ENCODE results near the gene NCOR1. TPM values are rescaled to one million over a fixed set of nuclear protein-coding genes. Genes with fewer than 3 reads are reported as not detected.
"Not testable (repeated sequence)": the region's sequence is repeated elsewhere in the genome, so short reads cannot be mapped to it uniquely, and the experiment has no call there.

The NCOR1 gene
- total RNA-seq, 5 donors from 2014 or later (not counting 1 experiment from before 2014, with no cell fraction given), result 134 to 173 (median 152) TPM

- DNase-seq; H3K27me3 Mint-ChIP-seq; POLR2A ChIA-PET; CTCF ChIA-PET; H3K4me3 ChIP-seq (ENCODE audit: control insufficient read depth in 1 of 2, extremely low read depth in 1 of 2, low read length in 1 of 2); H3K27ac Mint-ChIP-seq; H3K27me3 ChIP-seq (replicated peaks in 1 of 2; ENCODE audit: control insufficient read depth in 2 of 2, extremely low read depth in 1 of 2, insufficient read depth in 2 of 2, low read length in 1 of 2); H3K9me3 Mint-ChIP-seq; H3K9me3 ChIP-seq; ATAC-seq (replicated peaks in 1 of 4); H3K4me1 Mint-ChIP-seq; H3K27ac ChIP-seq (ENCODE audit: low read length); H3K4me1 ChIP-seq (ENCODE audit: control insufficient read depth in 1 of 2, extremely low read depth in 1 of 2, insufficient read depth in 2 of 2, low read length in 2 of 2); H3K4me3 Mint-ChIP-seq: not testable (repeated sequence)
- peaks cover 0 to 48% of the 10 kb centered on the region in 2 donors for H3K36me3 ChIP-seq (ENCODE audit: control insufficient read depth in 2 of 2, extremely low read depth in 1 of 2, insufficient read depth in 1 of 2, low read length in 1 of 2)
- H3K36me3 Mint-ChIP-seq, result peaks cover 70% of the 10 kb centered on the region
- no CpG with 5 or more reads among the region's 6 CpGs for WGBS (ENCODE audit: insufficient coverage)
Measured at GRCh38 chr17:16152326-16152725, 63.0 kb downstream of the NCOR1 start.

- Histone ChIP-seq H3K27me3 (replicated peaks in 1 of 2; ENCODE audit: control insufficient read depth in 2 of 2, extremely low read depth in 1 of 2, insufficient read depth in 2 of 2, low read length in 1 of 2) (no peaks in the 10 kb centered on the region), H3K4me1 (ENCODE audit: control insufficient read depth in 1 of 2, extremely low read depth in 1 of 2, insufficient read depth in 2 of 2, low read length in 2 of 2) (no peaks in the 10 kb centered on the region), H3K36me3 (ENCODE audit: control insufficient read depth in 2 of 2, extremely low read depth in 1 of 2, insufficient read depth in 1 of 2, low read length in 1 of 2) (peaks cover 0 to 54% of the 10 kb centered on the region in 2 donors), H3K9me3 (peaks cover 2% of the 10 kb centered on the region), H3K27ac (ENCODE audit: low read length) (no peak overlapping the region), H3K4me3 (ENCODE audit: control insufficient read depth in 1 of 2, extremely low read depth in 1 of 2, low read length in 1 of 2) (no peak overlapping the region)
- ChIA-PET CTCF (no interaction called here), POLR2A (interaction anchor here (0.5 to 0.6 kb wide), 2 partner anchors 18 to 481 kb away, joined by 3 to 4 read pairs; no protein-coding TSS in a partner anchor)
- H3K4me3 Mint-ChIP-seq, result no peak overlapping the region
- DNase-seq (no peak), ATAC-seq (replicated peaks in 1 of 4) (no peak)
- no peaks in the 10 kb centered on the region for H3K27me3 Mint-ChIP-seq
- no peaks in the 10 kb centered on the region for H3K4me1 Mint-ChIP-seq
- H3K9me3 Mint-ChIP-seq, result peaks cover 0 to 5% (median 3%) of the 10 kb centered on the region in 3 donors
- WGBS (ENCODE audit: insufficient coverage), result no CpG with 5 or more reads among the region's 4 CpGs
- H3K36me3 Mint-ChIP-seq, result peaks cover 65% of the 10 kb centered on the region
- no peak overlapping the region for H3K27ac Mint-ChIP-seq
Measured at GRCh38 chr17:16150251-16150856, 65.0 kb downstream of the NCOR1 start.

- DNase-seq (no peak), ATAC-seq (replicated peaks in 1 of 4) (no peak)
- Histone ChIP-seq H3K36me3 (ENCODE audit: control insufficient read depth in 2 of 2, extremely low read depth in 1 of 2, insufficient read depth in 1 of 2, low read length in 1 of 2) (peaks cover 0 to 52% of the 10 kb centered on the region in 2 donors), H3K27me3 (replicated peaks in 1 of 2; ENCODE audit: control insufficient read depth in 2 of 2, extremely low read depth in 1 of 2, insufficient read depth in 2 of 2, low read length in 1 of 2) (no peaks in the 10 kb centered on the region), H3K9me3 (peaks cover 2% of the 10 kb centered on the region), H3K27ac (ENCODE audit: low read length) (no peak overlapping the region), H3K4me1 (ENCODE audit: control insufficient read depth in 1 of 2, extremely low read depth in 1 of 2, insufficient read depth in 2 of 2, low read length in 2 of 2) (no peaks in the 10 kb centered on the region), H3K4me3 (ENCODE audit: control insufficient read depth in 1 of 2, extremely low read depth in 1 of 2, low read length in 1 of 2) (no peak overlapping the region)
- ChIA-PET CTCF (no interaction called here), POLR2A (interaction anchor here (0.6 to 0.7 kb wide), 3 partner anchors 8 to 84 kb away, joined by 4 to 5 read pairs (median 5); no protein-coding TSS in a partner anchor)
- Mint-ChIP-seq H3K4me1 (no peaks in the 10 kb centered on the region), H3K36me3 (peaks cover 58% of the 10 kb centered on the region), H3K9me3 (peaks cover 0 to 5% (median 3%) of the 10 kb centered on the region in 3 donors), H3K4me3 (no peak overlapping the region), H3K27me3 (no peaks in the 10 kb centered on the region), H3K27ac (no peak overlapping the region)
- no CpG with 5 or more reads among the region's 2 CpGs for WGBS (ENCODE audit: insufficient coverage)
Measured at GRCh38 chr17:16148596-16148995, 66.7 kb downstream of the NCOR1 start.

- WGBS (ENCODE audit: insufficient coverage), result 96% methylated on average over 18 of the region's 40 CpGs
- H3K9me3 Mint-ChIP-seq; H3K27me3 Mint-ChIP-seq; H3K27ac Mint-ChIP-seq; H3K4me1 ChIP-seq (ENCODE audit: control insufficient read depth in 1 of 2, extremely low read depth in 1 of 2, insufficient read depth in 2 of 2, low read length in 2 of 2); DNase-seq; H3K4me1 Mint-ChIP-seq; H3K9me3 ChIP-seq; H3K27me3 ChIP-seq (replicated peaks in 1 of 2; ENCODE audit: control insufficient read depth in 2 of 2, extremely low read depth in 1 of 2, insufficient read depth in 2 of 2, low read length in 1 of 2); H3K4me3 Mint-ChIP-seq; ATAC-seq (replicated peaks in 1 of 4); H3K27ac ChIP-seq (ENCODE audit: low read length); POLR2A ChIA-PET; H3K4me3 ChIP-seq (ENCODE audit: control insufficient read depth in 1 of 2, extremely low read depth in 1 of 2, low read length in 1 of 2): not testable (repeated sequence)
- H3K36me3 ChIP-seq (ENCODE audit: control insufficient read depth in 2 of 2, extremely low read depth in 1 of 2, insufficient read depth in 1 of 2, low read length in 1 of 2), result peaks cover 2 to 55% of the 10 kb centered on the region in 2 donors
- CTCF ChIA-PET, result interaction anchor here in 1 of 2 donors (0.6 kb wide), 1 partner anchor 216 kb away, joined by 3 read pairs; no protein-coding TSS in a partner anchor
- peaks cover 49% of the 10 kb centered on the region for H3K36me3 Mint-ChIP-seq
Measured at GRCh38 chr17:16145319-16145890, 69.9 kb downstream of the NCOR1 start.

GRCh38 chr17:16141685-16142084, 73.6 kb downstream of the NCOR1 start:
- Histone ChIP-seq H3K9me3 (no peaks in the 10 kb centered on the region), H3K27ac (ENCODE audit: low read length) (no peak overlapping the region), H3K27me3 (replicated peaks in 1 of 2; ENCODE audit: control insufficient read depth in 2 of 2, extremely low read depth in 1 of 2, insufficient read depth in 2 of 2, low read length in 1 of 2) (no peaks in the 10 kb centered on the region), H3K4me3 (ENCODE audit: control insufficient read depth in 1 of 2, extremely low read depth in 1 of 2, low read length in 1 of 2) (no peak overlapping the region), H3K4me1 (ENCODE audit: control insufficient read depth in 1 of 2, extremely low read depth in 1 of 2, insufficient read depth in 2 of 2, low read length in 2 of 2) (no peaks in the 10 kb centered on the region), H3K36me3 (ENCODE audit: control insufficient read depth in 2 of 2, extremely low read depth in 1 of 2, insufficient read depth in 1 of 2, low read length in 1 of 2) (peaks cover 2 to 62% of the 10 kb centered on the region in 2 donors)
- Mint-ChIP-seq H3K27me3 (no peaks in the 10 kb centered on the region), H3K27ac (no peak overlapping the region), H3K36me3 (peaks cover 42% of the 10 kb centered on the region), H3K4me1 (no peaks in the 10 kb centered on the region), H3K4me3 (no peak overlapping the region), H3K9me3 (no peaks in the 10 kb centered on the region)
- ChIA-PET POLR2A (no interaction called here), CTCF (no interaction called here)
- ATAC-seq (replicated peaks in 1 of 4) (no peak), DNase-seq (no peak)

- ChIA-PET CTCF (no interaction called here), POLR2A (no interaction called here)
- no peak overlapping the region for H3K4me3 Mint-ChIP-seq
- DNase-seq (no peak), ATAC-seq (replicated peaks in 1 of 4) (no peak)
- H3K9me3 ChIP-seq, result no peaks in the 10 kb centered on the region
- WGBS (ENCODE audit: insufficient coverage), result no CpG with 5 or more reads among the region's 2 CpGs
- no peak overlapping the region for H3K27ac ChIP-seq (ENCODE audit: low read length)
- H3K4me1 ChIP-seq (ENCODE audit: control insufficient read depth in 1 of 2, extremely low read depth in 1 of 2, insufficient read depth in 2 of 2, low read length in 2 of 2), result no peaks in the 10 kb centered on the region
- H3K4me3 ChIP-seq (ENCODE audit: control insufficient read depth in 1 of 2, extremely low read depth in 1 of 2, low read length in 1 of 2), result no peak overlapping the region
- H3K27me3 ChIP-seq (replicated peaks in 1 of 2; ENCODE audit: control insufficient read depth in 2 of 2, extremely low read depth in 1 of 2, insufficient read depth in 2 of 2, low read length in 1 of 2), result no peaks in the 10 kb centered on the region
- H3K9me3 Mint-ChIP-seq, result no peaks in the 10 kb centered on the region
- no peaks in the 10 kb centered on the region for H3K27me3 Mint-ChIP-seq
- H3K36me3 ChIP-seq (ENCODE audit: control insufficient read depth in 2 of 2, extremely low read depth in 1 of 2, insufficient read depth in 1 of 2, low read length in 1 of 2), result peaks cover 6 to 59% of the 10 kb centered on the region in 2 donors
- peaks cover 37% of the 10 kb centered on the region for H3K36me3 Mint-ChIP-seq
- peak overlapping the region in 1 of 2 donors; percentile 31 for H3K27ac Mint-ChIP-seq
- H3K4me1 Mint-ChIP-seq, result no peaks in the 10 kb centered on the region
Measured at GRCh38 chr17:16140854-16141253, 74.5 kb downstream of the NCOR1 start.
